Testis (tissue), 3 donors: ENCODE results near the gene NALCN. TPM values are rescaled to one million over a fixed set of nuclear protein-coding genes. Genes with fewer than 3 reads are reported as not detected.

Source experiments
- DNase-seq: peaks from one replicate; pipeline ENCODE4 v3.0.0-alpha.2; 2019
- H3K27ac ChIP-seq, 2 donors: fragments of 200-600 bp; sonication (generic); one replicate each; pipeline ENCODE4 v1.5.1; 2019
- H3K27me3 ChIP-seq: fragments of 200-600 bp; sonication (generic); one replicate; pipeline ENCODE4 v1.5.1; 2019
- H3K36me3 ChIP-seq: fragments of 200-600 bp; sonication (generic); one replicate; pipeline ENCODE4 v1.5.1; 2017; ENCODE audit warnings: low read depth; ENCODE audit errors: missing control alignments
- H3K4me1 ChIP-seq: fragments of 200-600 bp; sonication (generic); one replicate; pipeline ENCODE4 v1.5.1; 2019
- H3K4me3 ChIP-seq, 2 donors: fragments of 200-600 bp; sonication (generic); one replicate each; pipeline ENCODE4 v1.5.1; 2017 to 2019
- H3K9me3 ChIP-seq: fragments of 200-600 bp; sonication (generic); one replicate; pipeline ENCODE4 v1.5.1; 2017
- CTCF ChIP-seq, 3 experiments: fragments of 450-650 bp in 2 of 3; fragments of 200-600 bp in 1 of 3; sonication (generic) in 1 of 3; IDR thresholded peaks; one replicate each; pipeline ENCODE4 v1.5.1; 2016 to 2019; ENCODE audit warnings: antibody characterized with exemption in 3 of 3, mild to moderate bottlenecking in 2 of 3, moderate library complexity in 1 of 3
- POLR2A ChIP-seq: fragments of 450-650 bp; IDR thresholded peaks from one replicate; pipeline ENCODE4 v1.6.1; 2017; ENCODE audit warnings: antibody characterized with exemption, mild to moderate bottlenecking, moderate library complexity
- WGBS, 2 donors: methylation state at CpG; one replicate each; pipeline ENCODE4 v1.1.5; 2018; 5-methylcytosine and 5-hydroxymethylcytosine counted together
- intact Hi-C: fragments of 100-400 bp; cut with DNase I; formaldehyde crosslinking; loops from one replicate; pipeline ENCODE4 v1.15.1; 2023; ENCODE audit warnings: low total_unique reads
- polyA plus RNA-seq: library from polyadenylated mRNA; stranded (reverse); fragments of 350-450 nt; fragmentation: Illumina TruSeq; extraction: RNeasy Lipid Tissue Mini Kit (QIAGEN cat#74804); gene quantifications from one replicate; pipeline ENCODE4 v1.2.3, GENCODE V29; 2014; ENCODE audit warnings: low read depth, low replicate concordance; ENCODE audit not compliant: insufficient read depth
- total RNA-seq, 2 donors: library from RNA; depleted of rRNA; stranded (reverse); fragments of >200 nt; gene quantifications; one replicate each; pipeline ENCODE4 v1.2.3, GENCODE V29; 2016

The NALCN gene
- total and polyA plus RNA-seq, 3 donors from 2014 or later = 2.9 to 4.0 (median 3.2) TPM

- TF ChIP-seq POLR2A = no peak
- no peak for TF ChIP-seq CTCF (IDR thresholded peaks at IDR 0.05)
- 80 to 87% methylated on average over 2 of the region's 2 CpGs for WGBS, 2 donors
- Histone ChIP-seq H3K9me3 (no peaks in the 10 kb centered on the region), H3K4me3 (no peak overlapping the region), H3K36me3 (no peaks in the 10 kb centered on the region), H3K27ac (no peak overlapping the region), H3K27me3 (no peaks in the 10 kb centered on the region), H3K4me1 (no peaks in the 10 kb centered on the region)
- no peak for DNase-seq
- intact Hi-C loops = no loop called here
Measured at GRCh38 chr13:101219609-101220265, 196.6 kb downstream of the NALCN start.

- intact Hi-C loops = no loop called here
- WGBS, 2 donors = 65 to 82% methylated on average over 2 of the region's 2 CpGs
Measured at GRCh38 chr13:101218484-101218883, 197.8 kb downstream of the NALCN start.

GRCh38 chr13:101217086-101217485 lies 199.2 kb downstream of the NALCN start:
- Histone ChIP-seq H3K27me3 (no peaks in the 10 kb centered on the region), H3K4me1 (no peaks in the 10 kb centered on the region), H3K27ac (no peak overlapping the region), H3K4me3 (no peak overlapping the region), H3K9me3 (no peaks in the 10 kb centered on the region), H3K36me3 (no peaks in the 10 kb centered on the region)
- DNase-seq = no peak
- intact Hi-C loops = no loop called here
- TF ChIP-seq CTCF (IDR thresholded peaks at IDR 0.05) = no peak
- no peak for TF ChIP-seq POLR2A

More at GRCh38 chr13:101218484-101218883, 197.8 kb downstream of the NALCN start:
- no peak for DNase-seq
- Histone ChIP-seq H3K4me3 (no peak overlapping the region), H3K36me3 (no peaks in the 10 kb centered on the region), H3K4me1 (no peaks in the 10 kb centered on the region), H3K27me3 (no peaks in the 10 kb centered on the region), H3K9me3 (no peaks in the 10 kb centered on the region), H3K27ac (no peak overlapping the region)
- no peak for TF ChIP-seq CTCF (IDR thresholded peaks at IDR 0.05)
- no peak for TF ChIP-seq POLR2A

- intact Hi-C loops = no loop called here
- no peak for TF ChIP-seq POLR2A
- no peak for TF ChIP-seq CTCF (IDR thresholded peaks at IDR 0.05)
- DNase-seq = no peak
- Histone ChIP-seq H3K9me3 (no peaks in the 10 kb centered on the region), H3K4me1 (no peaks in the 10 kb centered on the region), H3K36me3 (no peaks in the 10 kb centered on the region), H3K27ac (no peak overlapping the region), H3K4me3 (no peak overlapping the region), H3K27me3 (no peaks in the 10 kb centered on the region)
Measured at GRCh38 chr13:101211261-101211660, 205.0 kb downstream of the NALCN start.

- Histone ChIP-seq H3K27me3 (no peaks in the 10 kb centered on the region), H3K36me3 (no peaks in the 10 kb centered on the region), H3K4me1 (no peaks in the 10 kb centered on the region), H3K9me3 (no peaks in the 10 kb centered on the region), H3K27ac (no peak overlapping the region), H3K4me3 (no peak overlapping the region)
- no peak for TF ChIP-seq POLR2A
- no peak for TF ChIP-seq CTCF (IDR thresholded peaks at IDR 0.05)
- no peak for DNase-seq
- intact Hi-C loops = no loop called here
- WGBS, 2 donors = 82 to 89% methylated on average over 3 of the region's 3 CpGs
Measured at GRCh38 chr13:101210774-101211173, 205.5 kb downstream of the NALCN start.
